Caco-2 (cell line): ENCODE measurements around the gene JPT2. TPM values are rescaled to one million over a fixed set of nuclear protein-coding genes. Genes with fewer than 3 reads are reported as not detected.
A peak's percentile ranks its signal among the peaks of the same experiment; 100 is the strongest.

ENCODE experiments used
- BruUV-seq: library from RNA; stranded (reverse); fragments of 400-500 nt; replicated peaks from 2 replicates; lab custom pipeline; 2021; lab: Mats Ljungman, UMichigan
- CTCF ChIA-PET: fragments of 300-600 bp; sonication (Branson Sonifier 250); formaldehyde crosslinking; loops from one replicate; lab custom pipeline; 2022; ENCODE audit warnings: antibody characterized with exemption; lab: Charles Lee
- POLR2A ChIA-PET: fragments of 300-600 bp; sonication (Branson Sonifier 250); formaldehyde crosslinking; loops from one replicate; lab custom pipeline; 2022; ENCODE audit warnings: antibody characterized with exemption; lab: Charles Lee
- DNase-seq, 2 experiments: peaks; one replicate each; pipeline versions ENCODE4 v3.0.0 to v3.0.0-alpha.2; 2020 to 2022
- H3K27me3 ChIP-seq: replicated peaks from 2 replicates; pipeline ENCODE4 v1.6.0; 2011; ENCODE audit warnings: low read length; ENCODE audit not compliant: control insufficient read depth, insufficient read depth
- H3K36me3 ChIP-seq: 2 replicates; pipeline ENCODE4 v1.5.1; 2011; ENCODE audit warnings: low read length; ENCODE audit not compliant: control insufficient read depth, insufficient read depth
- H3K4me1 ChIP-seq: fragments of 250-450 bp; sonication (Bioruptor Pico); 2 replicates; pipeline ENCODE4 v1.5.1; 2020; ENCODE audit warnings: mild to moderate bottlenecking
- H3K4me3 ChIP-seq: 2 replicates; pipeline ENCODE4 v1.5.1; 2011; ENCODE audit warnings: low read depth, mild to moderate bottlenecking, control low read depth, low read length
- H3K9me3 ChIP-seq: fragments of 250-450 bp; sonication (Bioruptor Pico); 2 replicates; pipeline ENCODE4 v1.5.1; 2020; ENCODE audit warnings: mild to moderate bottlenecking, moderate library complexity
- H3K27ac Mint-ChIP-seq: one replicate; pipeline ENCODE4 v1.8.0; 2022; ENCODE audit warnings: mixed read lengths; ENCODE audit not compliant: unreplicated experiment
- H3K27me3 Mint-ChIP-seq: one replicate; pipeline ENCODE4 v1.8.0; 2022; ENCODE audit warnings: mixed read lengths; ENCODE audit not compliant: insufficient read depth, unreplicated experiment
- H3K36me3 Mint-ChIP-seq: one replicate; pipeline ENCODE4 v1.8.0; 2022; ENCODE audit warnings: mild to moderate bottlenecking, mixed read lengths; ENCODE audit not compliant: insufficient read depth, unreplicated experiment
- H3K4me1 Mint-ChIP-seq: one replicate; pipeline ENCODE4 v1.8.0; 2022; ENCODE audit warnings: low read depth, mixed read lengths; ENCODE audit not compliant: unreplicated experiment
- H3K4me3 Mint-ChIP-seq: one replicate; pipeline ENCODE4 v1.8.0; 2022; ENCODE audit warnings: mild to moderate bottlenecking, moderate library complexity, mixed read lengths; ENCODE audit not compliant: unreplicated experiment
- H3K9me3 Mint-ChIP-seq: one replicate; pipeline ENCODE4 v1.8.0; 2022; ENCODE audit warnings: mixed read lengths; ENCODE audit not compliant: unreplicated experiment
- intact Hi-C: fragments of 100-400 bp; cut with micrococcal nuclease; formaldehyde crosslinking; loops from one replicate; pipeline ENCODE4 v1.10.0; 2022; ENCODE audit not compliant: unreplicated experiment
- total RNA-seq: library from RNA; stranded (reverse); gene quantifications from 2 replicates; pipeline ENCODE4 v1.2.3, GENCODE V29; 2022
- TF ChIP-seq, protein P1 (sequence below), 2 experiments: fragments of 200-600 bp in 1 of 2; IDR thresholded peaks; 1 replicate in 1 of 2; 2 replicates in 1 of 2; pipeline versions ENCODE4 v1.5.1 to v1.8.0; 2011 to 2022; ENCODE audit warnings: antibody characterized with exemption in 1 of 2, control low read depth in 1 of 2, inconsistent platforms in 1 of 2, low read depth in 1 of 2, low read length in 1 of 2, mild to moderate bottlenecking in 1 of 2, moderate library complexity in 1 of 2; ENCODE audit not compliant: insufficient read depth in 1 of 2, severe bottlenecking in 1 of 2, unreplicated experiment in 1 of 2

JPT2 gene
- total RNA-seq, 1 experiment from 2014 or later, result 178 TPM

DNA sequence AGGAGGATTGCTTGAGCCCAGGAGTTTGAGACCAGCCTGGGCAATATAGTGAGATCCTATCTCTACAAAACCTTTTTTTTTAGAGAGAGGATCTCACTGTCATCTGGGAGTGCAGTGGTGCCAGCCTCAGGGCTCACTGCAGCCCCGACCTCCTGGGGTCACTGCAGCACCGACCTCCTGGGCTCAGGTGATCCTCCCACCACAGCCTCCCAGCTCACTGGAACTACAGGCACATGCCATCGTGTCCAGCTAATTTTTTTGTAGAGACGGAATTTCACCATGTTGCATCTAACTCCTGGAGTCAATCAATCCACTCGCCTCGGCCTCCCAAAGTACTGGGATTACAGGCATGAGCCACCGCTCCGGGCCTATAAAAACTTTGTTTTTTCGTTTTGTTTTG, 43.3 kb downstream of the JPT2 start:
- Histone ChIP-seq H3K9me3 (no peaks in the 10 kb centered on the region), H3K27me3 (no peaks in the 10 kb centered on the region), H3K36me3 (no peaks in the 10 kb centered on the region), H3K4me1 (no peaks in the 10 kb centered on the region), H3K4me3 (no peak overlapping the region)
- intact Hi-C loops, result no loop called here
- peaks cover 19% of the 10 kb centered on the region for H3K36me3 Mint-ChIP-seq
- no TSS peak for BruUV-seq
- H3K9me3 Mint-ChIP-seq, result no peaks in the 10 kb centered on the region
- H3K4me3 Mint-ChIP-seq, result no peak overlapping the region
- TF ChIP-seq, protein P1, sequence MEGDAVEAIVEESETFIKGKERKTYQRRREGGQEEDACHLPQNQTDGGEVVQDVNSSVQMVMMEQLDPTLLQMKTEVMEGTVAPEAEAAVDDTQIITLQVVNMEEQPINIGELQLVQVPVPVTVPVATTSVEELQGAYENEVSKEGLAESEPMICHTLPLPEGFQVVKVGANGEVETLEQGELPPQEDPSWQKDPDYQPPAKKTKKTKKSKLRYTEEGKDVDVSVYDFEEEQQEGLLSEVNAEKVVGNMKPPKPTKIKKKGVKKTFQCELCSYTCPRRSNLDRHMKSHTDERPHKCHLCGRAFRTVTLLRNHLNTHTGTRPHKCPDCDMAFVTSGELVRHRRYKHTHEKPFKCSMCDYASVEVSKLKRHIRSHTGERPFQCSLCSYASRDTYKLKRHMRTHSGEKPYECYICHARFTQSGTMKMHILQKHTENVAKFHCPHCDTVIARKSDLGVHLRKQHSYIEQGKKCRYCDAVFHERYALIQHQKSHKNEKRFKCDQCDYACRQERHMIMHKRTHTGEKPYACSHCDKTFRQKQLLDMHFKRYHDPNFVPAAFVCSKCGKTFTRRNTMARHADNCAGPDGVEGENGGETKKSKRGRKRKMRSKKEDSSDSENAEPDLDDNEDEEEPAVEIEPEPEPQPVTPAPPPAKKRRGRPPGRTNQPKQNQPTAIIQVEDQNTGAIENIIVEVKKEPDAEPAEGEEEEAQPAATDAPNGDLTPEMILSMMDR (IDR thresholded peaks at IDR 0.05; ENCODE audit: insufficient read depth in 1 of 2, low read depth in 1 of 2, low read length in 1 of 2, severe bottlenecking in 1 of 2, unreplicated experiment in 1 of 2), result no peak
- no peaks in the 10 kb centered on the region for H3K27me3 Mint-ChIP-seq
- no peaks in the 10 kb centered on the region for H3K4me1 Mint-ChIP-seq
- POLR2A ChIA-PET, result no interaction called here
- CTCF ChIA-PET, result no interaction called here
- no peak for DNase-seq
- H3K27ac Mint-ChIP-seq, result no peak overlapping the region

DNA sequence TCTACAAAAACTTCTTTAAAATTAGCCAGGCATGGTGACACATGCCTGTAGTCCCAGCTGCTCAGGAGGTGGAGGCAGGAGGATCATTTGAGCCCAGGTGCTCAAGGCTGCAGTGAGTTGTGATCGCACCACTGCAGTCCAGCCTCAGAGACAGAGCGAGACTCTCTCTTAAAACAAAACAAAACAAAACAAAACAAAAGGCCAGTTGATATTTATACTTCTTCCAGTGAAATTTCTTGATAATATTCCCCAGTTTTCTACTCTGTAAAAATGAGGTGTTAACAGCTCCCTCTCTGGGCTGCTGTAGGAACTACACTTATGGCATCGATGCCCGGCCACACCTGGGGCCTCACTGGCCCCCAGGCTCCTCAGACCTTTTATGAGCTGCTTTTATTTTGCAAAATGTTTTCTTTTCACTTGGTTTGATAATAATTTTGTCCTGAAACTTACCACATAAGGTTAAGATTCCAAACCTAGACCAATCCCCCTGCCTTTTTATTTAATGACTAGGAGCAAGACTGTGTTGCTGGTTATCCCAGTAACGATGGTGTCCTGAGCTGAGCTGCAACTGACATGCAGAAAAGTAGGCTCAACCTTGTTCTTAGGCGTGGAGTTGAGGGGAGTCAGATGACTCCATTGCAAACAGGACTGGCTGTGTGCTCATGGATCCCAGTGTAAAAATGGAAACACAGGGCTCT, 45.5 kb downstream of the JPT2 start:
- Histone ChIP-seq H3K4me3 (no peak overlapping the region), H3K4me1 (no peaks in the 10 kb centered on the region), H3K27me3 (no peaks in the 10 kb centered on the region), H3K9me3 (no peaks in the 10 kb centered on the region), H3K36me3 (no peaks in the 10 kb centered on the region; the same call in 1 of the 2 replicates)
- no peaks in the 10 kb centered on the region for H3K9me3 Mint-ChIP-seq
- intact Hi-C loops, result no loop called here
- peak in 1 of 2 experiments; percentile 51 for DNase-seq
- peaks cover 28% of the 10 kb centered on the region for H3K36me3 Mint-ChIP-seq
- ChIA-PET POLR2A (no interaction called here), CTCF (interaction anchor here (0.5 to 1.6 kb wide), 5 partner anchors 17 to 113 kb away, joined by 3 to 10 read pairs (median 5); partner anchors contain the start of gene MAPK8IP3)
- no TSS peak for BruUV-seq
- TF ChIP-seq, protein P1 (IDR thresholded peaks at IDR 0.05; ENCODE audit: insufficient read depth in 1 of 2, low read depth in 1 of 2, low read length in 1 of 2, severe bottlenecking in 1 of 2, unreplicated experiment in 1 of 2), result peak; percentile 63 to 64
- no peak overlapping the region for H3K4me3 Mint-ChIP-seq
- H3K4me1 Mint-ChIP-seq, result no peaks in the 10 kb centered on the region
- H3K27ac Mint-ChIP-seq, result no peak overlapping the region
- no peaks in the 10 kb centered on the region for H3K27me3 Mint-ChIP-seq

DNA sequence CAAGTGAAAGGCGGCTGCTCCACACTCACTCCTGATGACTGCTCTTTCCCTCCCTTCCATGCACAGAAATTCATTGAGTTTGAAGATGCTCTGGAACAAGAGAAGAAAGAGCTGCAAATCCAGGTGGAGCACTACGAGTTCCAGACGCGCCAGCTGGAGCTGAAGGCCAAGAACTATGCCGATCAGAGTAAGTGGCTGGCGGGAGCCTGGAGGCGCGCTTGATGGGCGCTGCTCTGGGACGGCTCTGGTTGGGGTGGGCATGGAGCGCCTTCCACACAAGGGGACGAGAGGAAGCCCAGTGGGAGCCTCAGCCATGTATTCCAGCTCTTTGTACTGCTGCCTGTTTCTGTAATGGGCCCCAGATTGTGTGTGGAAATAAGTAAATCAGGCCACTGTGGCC, 46.4 kb downstream of the JPT2 start:
- CTCF ChIA-PET, result interaction anchor here (0.8 to 1.6 kb wide), 2 partner anchors 18 to 19 kb away, joined by 3 to 10 read pairs; partner anchors contain the start of gene MAPK8IP3
- no peak overlapping the region for H3K27ac Mint-ChIP-seq
- Histone ChIP-seq H3K36me3 (no peaks in the 10 kb centered on the region; the same call in 1 of the 2 replicates), H3K4me3 (no peak overlapping the region), H3K9me3 (no peaks in the 10 kb centered on the region), H3K4me1 (no peaks in the 10 kb centered on the region), H3K27me3 (no peaks in the 10 kb centered on the region)
- H3K4me3 Mint-ChIP-seq, result no peak overlapping the region
- H3K9me3 Mint-ChIP-seq, result no peaks in the 10 kb centered on the region
- TF ChIP-seq, protein P1 (IDR thresholded peaks at IDR 0.05; ENCODE audit: insufficient read depth in 1 of 2, low read depth in 1 of 2, low read length in 1 of 2, severe bottlenecking in 1 of 2, unreplicated experiment in 1 of 2), result no peak
- no peak for DNase-seq
- no peaks in the 10 kb centered on the region for H3K4me1 Mint-ChIP-seq
- no peaks in the 10 kb centered on the region for H3K27me3 Mint-ChIP-seq
- peaks cover 32% of the 10 kb centered on the region for H3K36me3 Mint-ChIP-seq
- POLR2A ChIA-PET, result no interaction called here
- no TSS peak for BruUV-seq
- intact Hi-C loops, result no loop called here
